GM19328 (cell line): ENCODE results near the gene WIZ.
A peak's percentile ranks its signal among the peaks of the same experiment; 100 is the strongest.

Source experiments
- ATAC-seq: cut with Tn5 transposase; IDR thresholded peaks from one replicate; pipeline ENCODE4 v1.9.1; 2021; ENCODE audit warnings: mild to moderate bottlenecking, moderate library complexity; ENCODE audit not compliant: unreplicated experiment

The WIZ gene

GRCh38 chr19:15467734-15468214 lies 18.0 kb upstream of the WIZ start:
- ATAC-seq, result no peak

GRCh38 chr19:15466851-15467733 lies 17.3 kb upstream of the WIZ start:
- ATAC-seq, result no peak

GRCh38 chr19:15464394-15465385 lies 14.9 kb upstream of the WIZ start, which contains the start of gene RASAL3:
Gene RASAL3 (minus strand): TSS chr19:15464544. CDS start chr19:15464358, 186 bp downstream.
- ATAC-seq, result no peak

GRCh38 chr19:15463861-15464371 lies 14.2 kb upstream of the WIZ start:
- ATAC-seq, result no peak

GRCh38 chr19:15461694-15462093 lies 11.9 kb upstream of the WIZ start:
- no peak for ATAC-seq

GRCh38 chr19:15457701-15458484 lies 8.1 kb upstream of the WIZ start:
- ATAC-seq, result no peak

GRCh38 chr19:15456871-15457700 lies 7.3 kb upstream of the WIZ start:
- ATAC-seq, result no peak

GRCh38 chr19:15456441-15456840 lies 6.7 kb upstream of the WIZ start:
- ATAC-seq, result no peak

GRCh38 chr19:15455996-15456395 lies 6.2 kb upstream of the WIZ start:
- ATAC-seq, result no peak

GRCh38 chr19:15453906-15454860 lies 4.4 kb upstream of the WIZ start:
- ATAC-seq, result no peak

GRCh38 chr19:15453091-15453578 lies 3.4 kb upstream of the WIZ start:
- no peak for ATAC-seq

- ATAC-seq, result no peak
These were observed 2.6 kb upstream of the WIZ start for GRCh38 chr19:15452111-15453047.

- ATAC-seq, result no peak
These were observed 753 bp upstream of the WIZ start for GRCh38 chr19:15450528-15450890.

- peak; percentile 12 for ATAC-seq
These were observed 757 bp downstream of the WIZ start for GRCh38 chr19:15448778-15449619.

GRCh38 chr19:15448044-15448777 lies 1.5 kb downstream of the WIZ start:
- no peak for ATAC-seq

GRCh38 chr19:15447057-15447456 lies 2.7 kb downstream of the WIZ start:
- no peak for ATAC-seq
